ENCODE results near the gene GPR137.
A peak's percentile ranks its signal among the peaks of the same experiment; 100 is the strongest.

Gene GPR137

GRCh38 chr11:64264371-64264852 is 21.2 kb upstream of the GPR137 start:
- no peak for DNase-seq

- no peak for DNase-seq
Observed at GRCh38 chr11:64265176-64266160, 20.2 kb upstream of the GPR137 start.

DNA sequence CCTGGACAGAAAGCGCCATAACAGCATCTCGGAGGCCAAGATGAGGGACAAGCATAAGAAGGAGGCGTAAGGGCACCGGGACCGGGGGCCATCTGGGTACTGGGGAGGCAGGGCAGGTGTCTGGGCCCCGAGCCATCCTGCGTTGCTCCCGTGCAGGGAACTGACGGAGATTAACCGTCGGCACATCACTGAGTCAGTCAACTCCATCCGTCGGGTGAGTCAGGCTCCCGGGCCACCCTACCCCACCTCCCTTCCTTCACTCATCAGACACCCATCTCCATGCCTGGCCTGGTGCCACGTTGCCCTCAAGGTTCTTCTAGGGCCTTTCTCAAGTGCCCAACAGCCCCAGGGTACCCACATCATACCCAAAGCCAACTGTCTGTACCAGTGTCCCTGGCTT is 19.3 kb upstream of the GPR137 start:
- no peak for DNase-seq

DNA sequence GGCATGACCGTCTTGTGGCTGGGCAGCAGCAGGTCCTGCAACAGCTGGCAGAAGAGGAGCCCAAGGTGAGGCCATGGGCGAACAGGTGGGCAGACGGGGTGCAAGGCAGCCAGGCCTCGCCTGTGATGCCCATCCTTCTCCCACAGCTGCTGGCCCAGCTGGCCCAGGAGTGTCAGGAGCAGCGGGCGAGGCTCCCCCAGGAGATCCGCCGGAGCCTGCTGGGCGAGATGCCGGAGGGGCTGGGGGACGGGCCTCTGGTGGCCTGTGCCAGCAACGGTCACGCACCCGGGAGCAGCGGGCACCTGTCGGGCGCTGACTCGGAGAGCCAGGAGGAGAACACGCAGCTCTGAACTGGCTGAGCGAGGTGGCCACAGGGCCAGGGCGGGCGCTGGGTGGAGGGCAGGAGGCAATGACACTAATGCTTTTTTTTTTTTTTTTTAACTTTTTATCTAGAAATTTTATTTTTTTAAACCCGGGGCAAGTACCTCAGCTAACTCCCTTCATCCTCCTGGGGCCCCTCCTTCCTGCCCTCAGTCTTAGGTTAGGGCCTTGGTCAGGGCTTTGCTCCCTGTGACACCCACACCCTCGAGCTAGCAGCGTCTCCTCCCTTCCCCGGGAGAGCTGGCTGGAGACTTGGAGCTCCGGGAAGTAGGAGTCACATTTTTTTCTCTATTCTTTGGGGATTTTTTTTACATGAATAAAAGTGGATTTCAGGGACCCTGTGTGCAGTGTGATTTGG is 18.3 kb upstream of the GPR137 start:
- DNase-seq: no peak

DNA sequence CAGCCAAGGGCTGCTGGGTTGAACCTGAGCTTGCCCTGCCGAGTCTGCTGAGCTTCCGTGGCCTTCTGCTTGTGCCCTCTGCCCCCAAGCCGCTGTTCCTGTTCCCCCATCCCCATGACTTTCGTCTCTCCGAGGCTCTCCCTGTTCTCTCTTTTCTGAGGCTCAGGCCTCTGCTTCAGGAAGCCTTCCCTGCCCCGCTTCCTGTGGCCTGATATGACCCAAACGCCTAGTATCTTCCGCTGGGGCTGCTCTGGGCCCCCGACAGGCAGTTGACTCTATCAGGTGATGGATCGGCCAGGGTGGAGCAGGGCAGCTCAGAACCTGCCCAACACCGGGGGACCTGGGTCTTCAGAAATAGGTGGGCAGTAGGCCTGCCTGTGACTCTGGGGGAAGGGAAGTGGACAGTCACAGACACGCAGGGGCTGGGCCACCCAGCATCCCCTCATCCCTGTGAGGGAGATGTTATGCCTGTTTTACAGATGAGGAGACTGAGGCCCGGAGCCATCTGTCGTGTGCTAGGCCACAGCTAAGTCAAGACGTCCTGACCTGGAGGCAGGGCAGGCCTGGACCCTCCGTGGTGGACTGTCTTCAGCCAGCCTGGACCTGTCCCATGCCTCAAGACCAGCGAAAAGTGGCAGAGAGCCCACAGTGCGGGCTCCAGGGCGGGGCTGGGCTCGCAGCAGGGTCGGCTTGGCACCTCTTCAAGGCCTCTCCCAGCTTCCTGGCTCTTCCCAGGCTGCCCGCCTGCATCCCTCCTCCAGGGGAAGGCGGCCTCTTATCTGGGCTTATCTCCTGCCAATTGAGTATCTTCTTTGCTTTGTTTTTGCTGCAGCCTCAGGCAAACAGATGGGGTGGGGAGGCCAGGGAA is 17.4 kb upstream of the GPR137 start:
- no peak for DNase-seq

- peak; percentile 41 to 53 for DNase-seq
Observed at GRCh38 chr11:64268893-64269539, 16.6 kb upstream of the GPR137 start.

GRCh38 chr11:64269540-64270220 is 16.0 kb upstream of the GPR137 start:
- peak; percentile 98 for DNase-seq

DNA sequence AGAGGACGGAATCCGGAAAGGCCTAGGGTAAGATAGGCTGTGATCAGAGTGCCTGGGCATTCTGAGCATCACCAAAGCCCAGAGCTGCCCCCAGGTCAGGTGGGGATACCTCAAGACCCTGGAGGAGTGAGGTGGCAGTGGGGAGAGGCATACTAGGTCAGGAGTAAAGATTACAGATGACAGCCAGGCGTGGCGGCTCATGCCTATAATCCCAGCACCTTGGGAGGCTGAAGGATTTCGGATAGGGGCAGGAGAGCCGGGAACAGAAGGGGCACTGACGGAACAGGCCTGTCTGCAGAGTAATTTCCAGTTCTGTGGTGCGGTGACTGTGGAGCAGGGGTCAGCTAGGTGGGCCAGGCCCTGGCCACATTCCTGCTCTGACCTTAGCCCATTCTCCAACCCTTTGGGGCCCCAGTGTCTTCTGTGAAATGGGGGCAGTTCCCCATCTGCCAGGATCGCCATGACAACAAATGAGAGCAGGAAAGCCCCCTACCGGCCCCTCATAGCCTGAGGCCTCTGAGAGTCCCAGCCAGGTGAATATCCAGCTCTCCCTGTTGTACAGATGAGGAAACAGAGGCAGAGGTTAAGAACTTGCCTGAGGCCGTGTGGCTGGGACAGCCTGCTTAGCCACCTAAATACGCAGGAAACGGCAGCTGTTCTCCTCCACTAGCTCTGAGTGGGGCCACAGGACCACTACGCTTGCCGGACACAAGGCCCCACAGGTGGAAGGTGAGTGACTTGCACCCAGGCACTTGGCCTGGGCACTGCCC is 10.4 kb upstream of the GPR137 start:
- DNase-seq: no peak

DNA sequence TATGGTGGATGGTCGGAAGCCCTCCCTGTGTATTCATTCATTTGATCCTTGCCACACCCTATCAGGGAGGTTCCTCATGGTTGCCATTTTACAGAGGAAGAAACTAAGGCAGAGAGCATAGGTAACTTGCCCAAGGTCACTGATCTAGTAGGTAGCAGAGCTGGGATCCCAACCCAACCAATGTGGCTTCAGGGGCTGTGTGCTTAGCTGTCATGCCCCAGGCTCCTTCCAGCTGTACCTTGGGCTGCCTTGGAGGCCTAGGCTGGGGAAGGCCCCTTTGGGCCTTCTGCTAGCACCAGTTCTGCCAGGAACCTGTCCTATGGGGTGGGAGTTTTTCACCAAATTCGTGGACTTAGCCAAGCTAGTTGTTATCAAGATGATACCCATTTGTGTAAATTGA is 9.8 kb upstream of the GPR137 start:
- no peak for DNase-seq

- DNase-seq: no peak
Observed at GRCh38 chr11:64276653-64277431, 8.8 kb upstream of the GPR137 start.

DNA sequence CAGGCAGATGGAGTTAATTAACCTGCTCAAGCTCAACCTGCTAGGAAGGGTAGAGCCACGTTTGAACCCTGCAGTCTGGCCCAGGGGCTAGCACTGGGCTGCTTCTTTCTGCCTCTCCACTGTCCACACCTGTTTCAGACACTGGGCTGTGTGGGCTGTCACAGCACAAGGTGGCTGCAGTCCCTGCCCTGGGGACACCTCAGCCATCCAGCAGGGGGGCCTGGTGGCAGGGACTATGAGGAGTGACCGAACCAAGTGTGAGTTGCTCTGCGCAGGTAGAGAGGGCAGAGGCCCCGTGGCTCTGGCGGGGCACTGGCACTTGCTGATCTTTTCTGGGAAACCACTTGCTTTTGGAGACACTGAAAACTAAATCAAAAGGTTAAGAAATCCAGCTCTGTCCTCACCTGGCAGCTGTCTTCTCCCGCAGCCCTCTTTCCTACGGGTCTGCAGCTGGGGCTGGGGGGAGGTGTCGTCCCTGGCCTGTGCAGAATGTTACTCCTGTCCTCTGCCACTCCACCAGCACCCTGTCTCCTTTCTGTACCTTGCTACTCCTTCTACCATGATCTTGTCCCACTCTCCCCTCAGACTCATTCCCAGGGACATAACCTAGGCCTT is 7.0 kb upstream of the GPR137 start:
- DNase-seq: no peak

DNA sequence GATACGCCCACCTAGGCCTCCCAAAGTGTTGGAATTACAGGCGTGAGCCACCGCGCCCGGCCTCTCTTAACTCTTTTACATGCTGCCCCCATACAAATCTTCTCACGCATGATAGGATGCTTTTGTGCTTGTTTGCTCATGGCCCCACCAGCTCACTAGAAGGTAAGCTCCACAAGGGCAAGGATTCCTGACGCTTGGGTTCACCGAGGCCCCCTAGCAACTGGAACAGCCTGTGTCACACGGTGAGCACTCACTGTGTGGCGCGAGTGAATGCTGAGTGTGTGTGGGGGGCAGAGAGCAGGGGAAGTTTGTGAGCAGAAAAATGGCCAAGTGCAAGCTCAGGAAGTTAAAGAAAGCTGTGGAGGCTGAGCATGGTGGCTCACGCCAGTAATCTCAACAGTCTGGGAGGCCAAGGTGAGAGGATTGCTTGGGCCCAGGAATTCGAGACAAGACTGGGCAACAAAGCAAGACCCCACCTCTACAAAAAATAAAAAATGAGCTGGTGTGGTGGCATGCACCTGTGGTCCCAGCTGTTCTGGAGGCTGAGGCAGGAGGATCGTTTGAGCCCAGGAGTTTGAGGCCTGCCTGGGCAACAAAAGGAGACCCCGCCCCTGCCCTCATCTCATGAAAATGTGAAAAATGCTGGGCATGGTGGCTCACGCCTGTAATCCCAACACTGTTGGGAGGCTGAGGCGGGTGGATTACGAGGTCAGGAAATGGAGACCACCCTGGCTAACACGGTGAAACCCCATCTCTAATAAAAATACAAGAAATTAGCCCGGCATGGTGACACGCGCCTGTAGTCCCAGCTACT is 3.5 kb upstream of the GPR137 start:
- DNase-seq: no peak

DNA sequence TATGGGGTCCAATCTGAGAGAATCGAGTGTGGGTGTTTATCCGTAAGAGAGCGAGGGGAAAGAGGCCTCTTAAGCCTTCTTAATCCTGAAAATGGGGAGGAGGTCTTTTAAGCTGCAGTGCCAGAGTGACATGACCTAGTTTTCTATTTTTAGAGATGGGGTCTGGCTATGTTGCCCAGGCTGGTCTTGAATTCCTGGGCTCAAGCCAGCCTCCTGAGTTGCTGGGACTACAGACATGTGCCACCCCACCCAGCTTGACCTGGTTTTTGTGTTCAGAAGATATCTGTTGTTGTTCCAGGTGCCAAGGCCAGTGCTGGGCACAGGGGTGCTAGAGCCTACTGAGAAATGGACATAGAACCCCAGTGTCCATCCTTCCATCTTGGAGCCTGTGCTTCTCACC is 2.6 kb upstream of the GPR137 start:
- no peak for DNase-seq

DNA sequence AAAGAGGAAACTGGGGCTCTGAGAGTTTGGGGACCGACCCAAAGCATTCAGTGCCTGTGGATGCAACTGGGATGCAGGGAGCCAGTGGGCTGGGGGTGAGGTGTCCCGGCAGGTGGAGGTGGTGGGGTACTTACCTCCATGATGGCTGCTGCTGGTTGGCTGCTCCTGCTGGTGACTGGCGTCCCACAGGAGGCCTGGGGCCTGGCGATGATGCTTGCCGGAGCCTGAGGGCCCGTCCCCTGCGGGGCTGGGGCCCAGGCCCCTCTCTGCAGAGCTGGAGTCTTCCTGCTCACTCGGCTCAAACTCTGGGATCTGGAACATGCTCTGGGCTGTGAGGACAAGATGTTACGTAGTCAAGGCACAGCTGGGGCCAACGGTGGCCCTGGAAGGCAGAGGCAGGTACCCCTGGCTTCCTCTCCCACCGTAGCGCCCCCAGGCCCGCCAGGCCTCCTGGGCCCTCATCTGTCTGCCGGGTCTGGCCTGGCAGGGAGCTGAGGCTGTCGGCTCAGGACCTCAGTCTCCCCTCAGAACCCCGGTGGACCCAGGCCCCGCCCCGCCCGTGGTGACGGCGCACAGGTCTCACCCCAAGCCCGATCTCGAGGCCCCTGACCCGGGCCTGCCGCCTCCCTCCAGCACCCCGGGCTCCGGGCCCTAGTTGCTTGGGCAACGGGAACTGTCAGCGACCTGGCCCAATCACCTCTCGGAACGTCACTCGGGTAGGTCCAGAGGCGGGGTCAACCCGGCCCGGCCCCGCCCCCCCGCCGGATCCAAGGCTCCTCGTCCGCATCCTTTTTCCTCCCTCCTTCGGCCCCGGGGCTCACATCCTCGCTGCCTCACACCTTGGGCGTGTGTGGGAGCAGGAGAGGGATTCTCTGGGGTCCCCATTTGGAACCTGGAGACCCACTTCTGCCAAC is 1.3 kb upstream of the GPR137 start, which contains the start of gene BAD:
Gene BAD (minus strand): TSS at position 618 of the 914 bp plus-strand sequence. CDS start 297 bp downstream, at position 321.
- DNase-seq: peak; percentile 95 to 96

- no peak for DNase-seq
Observed at GRCh38 chr11:64285885-64286800, 495 bp downstream of the GPR137 start.

DNA sequence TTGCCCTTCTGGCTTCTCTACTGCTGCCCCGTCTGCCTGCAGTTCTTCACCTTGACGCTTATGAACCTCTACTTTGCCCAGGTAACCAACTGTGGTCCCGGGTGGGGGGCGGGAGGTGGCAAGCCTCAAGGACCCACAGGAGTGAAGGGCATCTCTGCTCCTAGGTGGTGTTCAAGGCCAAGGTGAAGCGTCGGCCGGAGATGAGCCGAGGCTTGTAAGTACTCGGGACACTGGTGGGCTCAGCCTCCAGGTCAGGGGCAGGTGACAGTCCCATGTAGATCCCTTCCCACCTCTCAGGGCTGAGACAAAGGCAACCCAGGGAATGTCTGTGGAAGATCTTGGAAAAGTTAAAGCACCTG is 1.1 kb downstream of the GPR137 start:
- no peak for DNase-seq

Data from CD4-positive, alpha-beta T cell treated with Interleukin-4 for 1 hour (primary cell).